DMS 273 (cell line): ENCODE measurements around the gene ZNF76.
"Not testable (repeated sequence)": the region's sequence is repeated elsewhere in the genome, so short reads cannot be mapped to it uniquely, and the experiment has no call there.

Source experiments
- DNase-seq: peaks from one replicate; lab custom pipeline; 2025; ENCODE audit not compliant: unreplicated experiment; lab: John Stamatoyannopoulos, UW

ZNF76 gene

GRCh38 chr6:35298625-35299140 lies 39.1 kb downstream of the ZNF76 start:
- DNase-seq = no peak

GRCh38 chr6:35299674-35300073 lies 40.1 kb downstream of the ZNF76 start:
- no peak for DNase-seq

DNA sequence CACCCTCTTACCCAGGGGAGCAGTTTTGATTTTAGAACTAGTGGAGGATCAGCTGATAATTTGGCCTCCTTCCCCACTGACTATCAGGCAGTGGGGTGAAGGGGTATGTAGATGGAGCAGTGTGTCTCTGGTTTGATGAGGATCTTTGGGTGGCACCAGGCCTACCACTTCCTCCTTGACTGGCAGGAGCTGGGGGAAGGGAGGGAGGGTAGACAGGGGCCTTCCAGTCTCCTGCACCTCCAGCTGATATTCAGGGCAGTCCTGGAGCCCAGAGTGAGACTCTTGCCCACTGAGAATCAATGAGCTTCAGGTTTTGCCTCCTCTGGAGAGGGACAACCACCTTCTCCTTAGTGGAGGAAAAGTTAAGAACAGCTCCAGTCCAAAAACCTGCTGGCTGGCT lies 41.3 kb downstream of the ZNF76 start:
- DNase-seq = no peak

GRCh38 chr6:35302604-35303241 lies 43.2 kb downstream of the ZNF76 start:
- no peak for DNase-seq

- no peak for DNase-seq
These were observed 44.8 kb downstream of the ZNF76 start for GRCh38 chr6:35304299-35304698.

- peak; percentile 16 for DNase-seq
These were observed 45.6 kb downstream of the ZNF76 start for GRCh38 chr6:35305117-35305516.

GRCh38 chr6:35307138-35307537 lies 47.6 kb downstream of the ZNF76 start:
- DNase-seq = not testable (repeated sequence)

DNA sequence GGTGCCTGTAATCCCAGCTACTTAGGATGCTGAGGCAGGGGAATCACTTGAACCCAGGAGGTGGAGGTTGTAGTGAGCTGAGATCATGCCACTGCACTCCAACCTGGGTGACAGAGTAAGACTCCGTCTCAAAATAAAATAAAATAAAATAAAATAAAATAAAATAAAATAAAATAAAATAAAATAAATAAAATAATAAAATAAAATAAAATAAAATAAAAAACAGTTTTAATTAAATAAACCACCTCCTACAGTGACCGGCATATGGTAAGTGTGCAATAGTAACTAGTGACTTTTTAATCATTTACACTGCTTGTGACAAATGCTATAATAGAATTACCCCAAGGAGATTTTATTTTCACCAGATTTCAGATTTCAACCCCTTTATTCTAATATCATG lies 49.0 kb downstream of the ZNF76 start:
- not testable (repeated sequence) for DNase-seq

DNA sequence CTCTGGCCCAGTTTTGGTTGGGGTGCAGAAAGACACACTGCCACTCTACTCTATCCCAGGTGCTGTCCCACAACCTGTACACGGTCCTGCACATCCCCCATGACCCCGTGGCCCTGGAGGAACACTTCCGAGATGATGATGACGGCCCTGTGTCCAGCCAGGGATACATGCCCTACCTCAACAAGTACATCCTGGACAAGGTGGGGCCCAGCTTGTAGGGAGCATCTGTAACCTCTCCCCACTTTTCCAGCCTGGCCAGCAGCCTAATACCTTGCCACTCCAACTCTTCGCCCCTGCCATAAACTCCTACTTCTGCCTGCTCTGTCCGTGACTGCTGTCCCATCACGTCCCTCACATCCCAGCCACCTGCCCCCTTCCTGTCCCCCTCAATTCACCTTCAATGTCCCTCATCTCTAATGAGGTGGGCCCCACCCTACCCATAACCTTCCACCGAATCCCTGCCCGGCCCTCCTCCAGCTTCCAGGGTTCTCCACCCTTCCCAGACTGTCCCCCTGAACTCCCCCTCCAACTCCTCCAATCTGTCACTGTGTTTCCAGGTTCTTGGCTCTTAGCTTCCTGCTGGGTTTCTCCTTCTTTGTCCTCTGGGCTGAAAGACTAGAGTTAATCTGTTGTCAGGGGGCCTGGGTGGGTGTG lies 50.2 kb downstream of the ZNF76 start:
- DNase-seq = no peak

DNA sequence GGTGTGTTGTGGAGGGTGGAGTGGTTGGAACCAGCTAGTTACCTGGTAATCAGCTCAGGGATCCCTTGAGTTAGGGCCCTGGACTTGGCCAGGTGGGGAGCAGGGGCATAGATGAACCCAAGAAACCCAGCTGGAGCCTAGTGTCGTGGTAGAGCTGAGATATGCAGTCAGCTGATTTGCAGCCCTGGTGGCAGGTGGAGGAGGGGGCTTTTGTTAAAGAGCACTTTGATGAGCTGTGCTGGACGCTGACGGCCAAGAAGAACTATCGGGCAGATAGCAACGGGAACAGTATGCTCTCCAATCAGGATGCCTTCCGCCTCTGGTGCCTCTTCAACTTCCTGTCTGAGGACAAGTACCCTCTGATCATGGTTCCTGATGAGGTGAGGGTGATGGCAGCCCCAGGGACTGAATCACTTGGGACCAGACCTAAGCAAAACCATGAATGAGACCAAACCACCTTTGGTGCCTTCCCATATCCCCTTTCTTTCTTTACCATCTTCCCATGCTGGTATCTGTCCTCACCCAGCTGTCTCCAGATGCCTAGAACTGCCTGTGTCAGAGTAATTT lies 50.8 kb downstream of the ZNF76 start:
- DNase-seq = no peak

GRCh38 chr6:35311390-35312075 lies 52.0 kb downstream of the ZNF76 start:
- no peak for DNase-seq

DNA sequence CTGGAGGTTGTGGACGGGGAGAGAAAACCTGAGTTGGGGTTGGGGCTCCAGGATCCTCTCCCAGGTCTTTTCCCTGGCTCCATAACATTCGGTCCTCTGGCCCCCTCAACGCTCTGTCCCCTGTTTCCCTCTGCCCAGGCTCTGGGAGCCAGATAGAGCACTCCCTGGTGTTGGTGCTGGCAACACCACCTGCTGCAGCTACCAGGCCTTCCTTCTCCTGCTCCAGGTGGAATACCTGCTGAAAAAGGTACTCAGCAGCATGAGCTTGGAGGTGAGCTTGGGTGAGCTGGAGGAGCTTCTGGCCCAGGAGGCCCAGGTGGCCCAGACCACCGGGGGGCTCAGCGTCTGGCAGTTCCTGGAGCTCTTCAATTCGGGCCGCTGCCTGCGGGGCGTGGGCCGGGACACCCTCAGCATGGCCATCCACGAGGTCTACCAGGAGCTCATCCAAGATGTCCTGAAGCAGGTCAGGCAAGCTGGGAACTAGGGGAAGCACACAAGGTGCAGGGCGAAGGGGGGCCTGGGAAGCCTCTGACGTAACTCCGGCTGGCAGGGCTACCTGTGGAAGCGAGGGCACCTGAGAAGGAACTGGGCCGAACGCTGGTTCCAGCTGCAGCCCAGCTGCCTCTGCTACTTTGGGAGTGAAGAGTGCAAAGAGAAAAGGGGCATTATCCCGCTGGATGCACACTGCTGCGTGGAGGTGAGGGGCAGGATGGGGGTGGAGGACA lies 52.7 kb downstream of the ZNF76 start:
- DNase-seq = no peak

GRCh38 chr6:35312807-35313206 lies 53.3 kb downstream of the ZNF76 start:
- DNase-seq = no peak

GRCh38 chr6:35317483-35318195 lies 58.1 kb downstream of the ZNF76 start:
- peak; percentile 82 for DNase-seq

DNA sequence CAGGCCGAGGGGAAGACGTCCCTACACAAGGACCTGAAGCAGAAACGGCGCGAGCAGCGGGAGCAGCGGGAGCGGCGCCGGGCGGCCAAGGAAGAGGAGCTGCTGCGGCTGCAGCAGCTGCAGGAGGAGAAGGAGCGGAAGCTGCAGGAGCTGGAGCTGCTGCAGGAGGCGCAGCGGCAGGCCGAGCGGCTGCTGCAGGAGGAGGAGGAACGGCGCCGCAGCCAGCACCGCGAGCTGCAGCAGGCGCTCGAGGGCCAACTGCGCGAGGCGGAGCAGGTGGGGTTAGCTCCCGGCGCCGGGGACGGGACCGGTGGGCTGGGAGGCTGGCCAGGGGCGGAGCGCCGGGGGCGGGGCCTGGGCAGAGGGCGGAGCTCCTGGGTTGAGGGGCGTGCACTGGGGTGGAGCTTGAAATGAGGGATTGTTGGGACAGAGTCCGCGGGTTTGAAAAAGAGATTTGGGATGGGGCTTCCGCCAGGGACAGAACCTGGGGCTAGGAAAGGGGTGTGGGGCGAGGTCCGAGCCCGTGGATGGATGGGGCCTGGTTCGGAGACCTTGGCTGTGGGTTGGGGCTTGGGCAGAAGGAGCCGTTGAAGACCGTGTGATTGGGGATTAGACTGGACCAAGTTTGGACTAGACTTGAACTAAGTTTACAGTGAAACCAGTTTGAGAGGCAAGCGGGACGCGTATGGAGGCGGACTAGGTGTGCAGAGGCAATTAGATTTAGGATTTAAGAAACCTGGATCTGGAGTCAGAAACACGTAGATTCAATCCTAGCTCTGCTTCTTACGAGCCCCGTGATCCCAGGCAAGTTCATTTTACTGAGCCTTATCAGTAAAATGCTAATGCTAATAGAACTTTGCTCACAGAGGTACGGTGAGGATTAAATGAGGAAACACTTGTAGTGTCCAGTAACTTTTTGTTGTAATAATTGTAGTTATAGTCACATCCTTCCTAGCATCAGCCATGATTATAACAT lies 58.9 kb downstream of the ZNF76 start:
- peak; percentile 95 for DNase-seq

DNA sequence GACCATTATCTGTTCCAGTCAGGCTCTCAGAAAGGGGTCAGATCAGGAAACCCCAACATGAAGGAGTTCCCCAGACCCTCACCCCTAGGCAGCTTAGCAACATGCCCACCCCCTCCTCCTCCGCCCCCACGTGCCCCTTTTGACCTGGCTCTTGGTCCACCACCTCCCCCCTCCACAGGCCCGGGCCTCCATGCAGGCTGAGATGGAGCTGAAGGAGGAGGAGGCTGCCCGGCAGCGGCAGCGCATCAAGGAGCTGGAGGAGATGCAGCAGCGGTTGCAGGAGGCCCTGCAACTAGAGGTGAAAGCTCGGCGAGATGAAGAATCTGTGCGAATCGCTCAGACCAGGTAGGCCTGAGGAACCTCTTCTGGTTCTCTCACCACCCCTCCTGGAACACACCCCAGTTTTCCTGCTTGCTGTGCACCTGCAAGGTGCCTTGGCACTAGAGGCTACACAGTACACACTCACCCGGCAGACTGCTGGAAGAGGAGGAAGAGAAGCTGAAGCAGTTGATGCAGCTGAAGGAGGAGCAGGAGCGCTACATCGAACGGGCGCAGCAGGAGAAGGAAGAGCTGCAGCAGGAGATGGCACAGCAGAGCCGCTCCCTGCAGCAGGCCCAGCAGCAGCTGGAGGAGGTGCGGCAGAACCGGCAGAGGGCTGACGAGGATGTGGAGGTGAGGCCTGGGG lies 60.0 kb downstream of the ZNF76 start:
- no peak for DNase-seq

GRCh38 chr6:35320031-35320410 lies 60.5 kb downstream of the ZNF76 start:
- DNase-seq = peak; percentile 32

- no peak for DNase-seq
These were observed 61.6 kb downstream of the ZNF76 start for GRCh38 chr6:35321091-35321490.
